Glutamatergic neuron (in vitro differentiated cells): Measurements from ENCODE around the gene PPP2R2D. TPM values are rescaled to one million over a fixed set of nuclear protein-coding genes. Genes with fewer than 3 reads are reported as not detected.

Source experiments
- DNase-seq: peaks from one replicate; pipeline ENCODE4 v3.0.0; 2022
- H3K27ac Mint-ChIP-seq: one replicate; pipeline ENCODE4 v1.8.0; 2020; ENCODE audit warnings: mild to moderate bottlenecking, mixed read lengths, inconsistent platforms; ENCODE audit not compliant: unreplicated experiment
- H3K27me3 Mint-ChIP-seq: one replicate; pipeline ENCODE4 v1.8.0; 2020; ENCODE audit warnings: mild to moderate bottlenecking, moderate library complexity, mixed read lengths, inconsistent platforms; ENCODE audit not compliant: unreplicated experiment
- H3K36me3 Mint-ChIP-seq: one replicate; pipeline ENCODE4 v1.8.0; 2020; ENCODE audit warnings: mild to moderate bottlenecking, mixed read lengths, inconsistent platforms; ENCODE audit not compliant: unreplicated experiment
- H3K4me1 Mint-ChIP-seq: one replicate; pipeline ENCODE4 v1.8.0; 2020; ENCODE audit warnings: mild to moderate bottlenecking, low read depth, mixed read lengths, inconsistent platforms; ENCODE audit not compliant: unreplicated experiment
- H3K4me3 Mint-ChIP-seq: one replicate; pipeline ENCODE4 v1.8.0; 2020; ENCODE audit warnings: mild to moderate bottlenecking, mixed read lengths, inconsistent platforms; ENCODE audit not compliant: unreplicated experiment
- H3K9me3 Mint-ChIP-seq: one replicate; pipeline ENCODE4 v1.8.0; 2020; ENCODE audit warnings: mild to moderate bottlenecking, moderate library complexity, mixed read lengths, inconsistent platforms; ENCODE audit not compliant: unreplicated experiment
- total RNA-seq: library from RNA; stranded (reverse); fragmentation: NEBNext Ultra II Directional; extraction: Animal tissue kit (Norgen Biotek cat#: 25700); gene quantifications from one replicate; pipeline ENCODE4 v1.2.1, GENCODE V29; 2021; ENCODE audit not compliant: unreplicated experiment
- TF ChIP-seq, protein P1 (sequence below): fragments of 200-600 bp; sonication (generic); IDR thresholded peaks from one replicate; pipeline ENCODE4 v1.5.0; 2021; ENCODE audit not compliant: partially characterized antibody, unreplicated experiment

PPP2R2D gene
- total RNA-seq, 1 donor from 2014 or later = 42.8 TPM

DNA sequence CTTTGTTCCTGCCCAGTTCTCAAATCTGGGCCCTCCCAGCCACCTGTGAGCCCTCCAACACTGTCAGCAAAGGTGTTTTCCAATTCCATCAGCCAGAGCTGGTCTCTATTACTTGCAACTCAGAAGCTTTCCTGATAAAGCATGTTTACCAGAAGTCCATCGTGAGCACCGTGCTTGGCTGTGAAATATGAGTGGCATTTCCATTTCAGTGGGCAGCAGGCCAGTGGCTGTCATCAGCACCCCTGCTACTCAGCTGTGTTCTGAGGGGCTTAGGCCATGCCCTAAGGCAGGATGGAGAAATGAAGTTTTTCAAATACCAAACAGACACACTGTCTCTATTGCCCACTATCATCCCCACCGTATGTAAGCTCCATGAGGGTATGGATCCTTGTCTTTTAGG is 93.6 kb downstream of the PPP2R2D start:
- Mint-ChIP-seq H3K4me1 (peaks cover 8% of the 10 kb centered on the region), H3K27me3 (peaks cover 1% of the 10 kb centered on the region)
- TF ChIP-seq, protein P1, sequence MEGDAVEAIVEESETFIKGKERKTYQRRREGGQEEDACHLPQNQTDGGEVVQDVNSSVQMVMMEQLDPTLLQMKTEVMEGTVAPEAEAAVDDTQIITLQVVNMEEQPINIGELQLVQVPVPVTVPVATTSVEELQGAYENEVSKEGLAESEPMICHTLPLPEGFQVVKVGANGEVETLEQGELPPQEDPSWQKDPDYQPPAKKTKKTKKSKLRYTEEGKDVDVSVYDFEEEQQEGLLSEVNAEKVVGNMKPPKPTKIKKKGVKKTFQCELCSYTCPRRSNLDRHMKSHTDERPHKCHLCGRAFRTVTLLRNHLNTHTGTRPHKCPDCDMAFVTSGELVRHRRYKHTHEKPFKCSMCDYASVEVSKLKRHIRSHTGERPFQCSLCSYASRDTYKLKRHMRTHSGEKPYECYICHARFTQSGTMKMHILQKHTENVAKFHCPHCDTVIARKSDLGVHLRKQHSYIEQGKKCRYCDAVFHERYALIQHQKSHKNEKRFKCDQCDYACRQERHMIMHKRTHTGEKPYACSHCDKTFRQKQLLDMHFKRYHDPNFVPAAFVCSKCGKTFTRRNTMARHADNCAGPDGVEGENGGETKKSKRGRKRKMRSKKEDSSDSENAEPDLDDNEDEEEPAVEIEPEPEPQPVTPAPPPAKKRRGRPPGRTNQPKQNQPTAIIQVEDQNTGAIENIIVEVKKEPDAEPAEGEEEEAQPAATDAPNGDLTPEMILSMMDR = no peak

DNA sequence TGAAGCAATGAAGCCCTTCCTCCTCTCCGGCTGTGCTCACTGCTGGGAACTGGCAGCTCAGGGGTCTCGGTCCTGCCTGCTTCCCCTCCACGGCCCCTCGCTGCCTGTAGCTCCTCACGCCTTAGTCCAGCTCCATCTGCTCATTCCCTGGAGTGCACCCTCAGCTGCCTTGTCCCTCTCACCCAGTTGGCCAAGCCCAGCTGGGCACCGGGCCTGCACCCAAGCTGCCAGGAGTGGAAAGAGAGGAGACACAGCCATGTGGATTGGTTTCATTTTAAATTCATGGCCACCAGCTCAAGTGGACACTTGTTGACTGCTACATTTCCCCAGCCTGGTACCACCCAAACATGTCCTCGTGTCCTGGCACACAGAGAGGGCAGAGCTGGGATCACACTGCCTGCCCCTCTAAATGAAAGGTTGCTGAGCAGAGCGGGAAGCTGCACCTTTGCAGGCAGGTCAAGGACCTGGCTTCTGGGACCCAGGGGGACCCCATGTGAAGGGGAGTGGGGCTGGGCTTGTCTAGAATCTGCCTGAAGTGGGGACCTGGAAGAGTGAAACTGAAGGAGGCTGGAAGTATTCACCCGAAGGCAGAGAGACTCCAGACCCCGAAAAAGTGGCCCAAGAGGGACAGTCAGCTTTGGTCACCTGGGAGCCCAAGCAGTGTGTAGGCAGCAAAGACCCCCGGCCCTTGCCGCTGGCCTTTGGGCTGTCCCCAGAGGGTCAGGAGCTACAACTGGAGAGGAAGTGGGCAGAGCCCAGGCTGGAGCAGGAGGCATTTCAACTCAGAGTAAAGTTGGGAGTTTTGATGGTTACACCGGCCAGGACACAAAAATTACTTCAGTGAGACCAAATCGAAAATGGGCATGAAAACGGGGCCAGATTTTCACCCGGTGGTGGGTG is 95.9 kb downstream of the PPP2R2D start:
- DNase-seq = no peak
- Mint-ChIP-seq H3K9me3 (no peaks in the 10 kb centered on the region), H3K27me3 (peaks cover 1% of the 10 kb centered on the region), H3K4me1 (peaks cover 8% of the 10 kb centered on the region), H3K36me3 (no peaks in the 10 kb centered on the region), H3K4me3 (no peak overlapping the region), H3K27ac (no peak overlapping the region)
- TF ChIP-seq, protein P1 = no peak

More for the DNA sequence above, 93.6 kb downstream of the PPP2R2D start:
- no peak for DNase-seq
- Mint-ChIP-seq H3K36me3 (no peaks in the 10 kb centered on the region), H3K27ac (no peak overlapping the region), H3K4me3 (no peak overlapping the region), H3K9me3 (no peaks in the 10 kb centered on the region)

DNA sequence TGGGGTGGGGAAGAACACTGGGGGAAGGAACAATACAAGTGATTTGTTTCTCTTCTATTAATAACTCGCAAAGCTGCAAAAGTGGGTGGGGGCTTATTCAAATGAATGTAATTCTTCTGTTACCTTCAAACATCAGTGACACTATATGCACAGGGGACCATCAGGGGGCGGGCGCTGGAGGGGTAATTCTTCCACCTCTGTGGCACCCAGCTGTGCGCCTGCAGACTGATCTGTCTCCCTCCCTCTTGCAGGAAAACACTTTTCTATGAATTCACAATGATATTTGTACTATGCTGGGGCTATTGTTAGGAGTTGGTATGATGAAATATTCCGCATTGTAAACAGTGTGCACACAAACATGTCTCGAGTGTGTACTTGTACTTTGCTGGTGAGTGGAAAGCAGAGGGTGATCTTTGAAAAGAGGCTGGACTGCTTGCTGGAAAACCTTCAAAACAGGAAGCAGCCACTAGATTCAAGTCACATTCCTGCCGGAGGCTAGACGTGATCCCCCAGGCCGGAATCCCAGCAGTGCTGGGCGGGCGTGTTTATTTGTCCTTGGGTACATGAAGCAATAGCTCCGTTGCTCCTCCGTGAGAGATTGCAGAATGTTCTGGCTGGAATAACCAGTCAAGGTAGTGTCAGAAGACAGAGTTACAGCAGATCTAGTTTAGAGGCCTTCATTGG is 96.7 kb downstream of the PPP2R2D start:
- H3K36me3 Mint-ChIP-seq = no peaks in the 10 kb centered on the region
- H3K4me1 Mint-ChIP-seq = peaks cover 8% of the 10 kb centered on the region
- no peak overlapping the region for H3K27ac Mint-ChIP-seq
- H3K27me3 Mint-ChIP-seq = peaks cover 1% of the 10 kb centered on the region
- TF ChIP-seq, protein P1 = no peak
- H3K4me3 Mint-ChIP-seq = no peak overlapping the region
- H3K9me3 Mint-ChIP-seq = no peaks in the 10 kb centered on the region
- DNase-seq = no peak

DNA sequence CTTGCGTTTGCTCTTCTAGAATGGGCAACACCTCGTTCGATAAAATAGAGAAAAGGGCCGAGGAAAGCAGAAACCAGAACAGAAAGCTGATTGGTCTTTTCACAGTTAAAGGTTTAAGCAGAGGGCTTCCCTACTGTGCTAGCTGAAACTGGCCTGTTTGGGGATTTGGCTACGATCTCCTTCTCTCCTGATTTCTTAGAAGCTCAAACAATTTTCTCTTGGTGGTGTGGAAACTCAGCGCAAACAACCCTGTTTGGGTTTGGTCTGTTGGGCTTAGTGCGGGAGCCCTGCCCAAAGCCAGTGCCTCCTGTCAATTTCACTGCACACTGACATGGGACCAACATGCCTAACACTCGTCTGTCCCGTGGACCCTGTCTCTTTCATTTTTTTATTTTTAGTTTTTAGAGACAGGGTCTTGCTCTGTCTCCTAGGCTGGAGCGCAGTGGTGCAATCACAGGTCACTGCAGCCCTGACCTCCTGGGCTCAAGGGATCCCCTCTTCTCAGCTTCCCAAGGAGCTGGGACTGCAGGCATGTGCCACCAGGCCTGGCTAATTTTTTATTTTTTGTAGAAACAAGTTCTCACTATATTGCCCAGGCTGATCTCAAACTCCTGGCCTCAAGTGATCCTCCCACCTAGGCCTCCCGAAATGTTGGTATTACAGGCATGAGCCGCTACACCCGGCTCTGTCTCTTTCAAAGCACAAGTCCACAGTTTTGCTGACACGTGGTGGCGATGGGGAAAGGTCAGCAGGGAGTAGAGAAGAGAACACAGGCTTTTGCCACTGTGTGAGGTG is 97.4 kb downstream of the PPP2R2D start:
- H3K4me3 Mint-ChIP-seq = no peak overlapping the region
- H3K27ac Mint-ChIP-seq = no peak overlapping the region
- H3K4me1 Mint-ChIP-seq = peaks cover 8% of the 10 kb centered on the region
- no peaks in the 10 kb centered on the region for H3K9me3 Mint-ChIP-seq
- DNase-seq = no peak
- peaks cover 3% of the 10 kb centered on the region for H3K27me3 Mint-ChIP-seq
- TF ChIP-seq, protein P1 = no peak
- H3K36me3 Mint-ChIP-seq = no peaks in the 10 kb centered on the region
